ENCODE data around the gene SLC18B1.

The SLC18B1 gene

GRCh38 chr6:132797951-132798868 is at the start of gene SLC18B1:
Gene SLC18B1 (minus strand): TSS chr6:132798637. CDS start chr6:132798456, 181 bp downstream.
- in situ Hi-C loops (cut with HindIII; ENCODE audit: low sequenced_read_pairs) = loop anchor here (25.0 kb wide), 1 partner anchor 511 kb away; no protein-coding TSS in a partner anchor

- in situ Hi-C loops (cut with HindIII; ENCODE audit: low sequenced_read_pairs) = no loop called here
Measured at GRCh38 chr6:132843316-132844035, 45.0 kb upstream of the SLC18B1 start.

- in situ Hi-C loops (cut with HindIII; ENCODE audit: low sequenced_read_pairs) = no loop called here
Measured at GRCh38 chr6:132841966-132842365, 43.5 kb upstream of the SLC18B1 start.

- in situ Hi-C loops (cut with HindIII; ENCODE audit: low sequenced_read_pairs) = no loop called here
Measured at GRCh38 chr6:132832891-132833290, 34.5 kb upstream of the SLC18B1 start.

GRCh38 chr6:132830334-132830751 is 31.9 kb upstream of the SLC18B1 start:
- in situ Hi-C loops (cut with HindIII; ENCODE audit: low sequenced_read_pairs) = no loop called here

- in situ Hi-C loops (cut with HindIII; ENCODE audit: low sequenced_read_pairs) = no loop called here
Measured at GRCh38 chr6:132820629-132821381, 22.4 kb upstream of the SLC18B1 start.

- in situ Hi-C loops (cut with HindIII; ENCODE audit: low sequenced_read_pairs) = no loop called here
Measured at GRCh38 chr6:132819405-132820161, 21.1 kb upstream of the SLC18B1 start.

- in situ Hi-C loops (cut with HindIII; ENCODE audit: low sequenced_read_pairs) = no loop called here
Measured at GRCh38 chr6:132818404-132819359, 20.2 kb upstream of the SLC18B1 start.

GRCh38 chr6:132817554-132818403 is 19.3 kb upstream of the SLC18B1 start:
- in situ Hi-C loops (cut with HindIII; ENCODE audit: low sequenced_read_pairs) = no loop called here

GRCh38 chr6:132816660-132817059 is 18.2 kb upstream of the SLC18B1 start:
- in situ Hi-C loops (cut with HindIII; ENCODE audit: low sequenced_read_pairs) = no loop called here

- in situ Hi-C loops (cut with HindIII; ENCODE audit: low sequenced_read_pairs) = no loop called here
Measured at GRCh38 chr6:132814716-132815570, 16.5 kb upstream of the SLC18B1 start.

GRCh38 chr6:132813173-132813856 is 14.9 kb upstream of the SLC18B1 start:
- in situ Hi-C loops (cut with HindIII; ENCODE audit: low sequenced_read_pairs) = no loop called here

- in situ Hi-C loops (cut with HindIII; ENCODE audit: low sequenced_read_pairs) = no loop called here
Measured at GRCh38 chr6:132812756-132813172, 14.3 kb upstream of the SLC18B1 start.

- in situ Hi-C loops (cut with HindIII; ENCODE audit: low sequenced_read_pairs) = no loop called here
Measured at GRCh38 chr6:132812255-132812732, 13.9 kb upstream of the SLC18B1 start.

- in situ Hi-C loops (cut with HindIII; ENCODE audit: low sequenced_read_pairs) = no loop called here
Measured at GRCh38 chr6:132811276-132811675, 12.8 kb upstream of the SLC18B1 start.

GRCh38 chr6:132805548-132805947 is 7.1 kb upstream of the SLC18B1 start:
- in situ Hi-C loops (cut with HindIII; ENCODE audit: low sequenced_read_pairs) = no loop called here

- in situ Hi-C loops (cut with HindIII; ENCODE audit: low sequenced_read_pairs) = no loop called here
Measured at GRCh38 chr6:132804251-132804650, 5.8 kb upstream of the SLC18B1 start.
